Ishikawa (cell line): ENCODE results near the gene OTUD3.

Experiments
- CEBPB ChIP-seq: IDR thresholded peaks from 2 replicates; pipeline ENCODE4 v1.6.1; 2012
- CREB1 ChIP-seq: IDR thresholded peaks from 2 replicates; pipeline ENCODE4 v1.6.1; 2012; ENCODE audit warnings: low read depth
- EGR1 ChIP-seq: IDR thresholded peaks from 2 replicates; pipeline ENCODE4 v1.6.1; 2012
- EP300 ChIP-seq: IDR thresholded peaks from 2 replicates; pipeline ENCODE4 v1.6.1; 2012; ENCODE audit warnings: borderline replicate concordance
- FOXM1 ChIP-seq: IDR thresholded peaks from 2 replicates; pipeline ENCODE4 v1.6.1; 2012; ENCODE audit warnings: low read depth, borderline replicate concordance
- REST ChIP-seq: IDR thresholded peaks from 2 replicates; pipeline ENCODE4 v1.6.1; 2012; ENCODE audit warnings: low read depth, mild to moderate bottlenecking
- TAF1 ChIP-seq: IDR thresholded peaks from 2 replicates; pipeline ENCODE4 v1.6.1; 2012; ENCODE audit warnings: low read depth, mild to moderate bottlenecking
- TCF12 ChIP-seq: IDR thresholded peaks from 2 replicates; pipeline ENCODE4 v1.6.1; 2012; ENCODE audit warnings: low read depth
- TEAD4 ChIP-seq: IDR thresholded peaks from 2 replicates; pipeline ENCODE4 v1.6.1; 2012
- YY1 ChIP-seq: IDR thresholded peaks from 2 replicates; pipeline ENCODE4 v1.6.1; 2012; ENCODE audit warnings: low read depth
- ZBTB7A ChIP-seq: IDR thresholded peaks from 2 replicates; pipeline ENCODE4 v1.6.1; 2012; ENCODE audit warnings: low read depth
- TF ChIP-seq, protein P1 (sequence below): IDR thresholded peaks from 2 replicates; pipeline ENCODE4 v1.6.1; 2012

DNA sequence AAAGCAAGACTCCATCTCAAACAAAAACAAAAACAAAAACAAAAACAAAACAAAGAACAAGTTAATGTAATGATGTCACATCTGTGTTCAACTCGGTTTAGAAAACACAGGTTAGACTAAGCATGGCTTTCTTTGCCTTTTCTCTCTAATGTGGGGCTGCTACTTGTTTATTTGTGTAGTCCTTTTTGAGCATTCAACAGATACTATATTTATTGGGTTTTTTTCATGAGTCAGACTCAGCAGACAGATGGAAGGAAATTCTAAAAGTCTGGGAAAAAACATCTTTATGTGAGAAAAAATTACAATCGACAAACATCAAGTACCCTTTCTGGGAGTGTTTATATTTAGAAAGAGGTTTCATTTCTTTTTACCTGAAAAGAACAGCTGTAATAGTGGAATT, 22.3 kb upstream of the OTUD3 start:
- TF ChIP-seq EP300, result no peak
- no peak for TF ChIP-seq ZBTB7A
- TF ChIP-seq FOXM1, result no peak
- no peak for TF ChIP-seq TAF1
- TF ChIP-seq, protein P1, sequence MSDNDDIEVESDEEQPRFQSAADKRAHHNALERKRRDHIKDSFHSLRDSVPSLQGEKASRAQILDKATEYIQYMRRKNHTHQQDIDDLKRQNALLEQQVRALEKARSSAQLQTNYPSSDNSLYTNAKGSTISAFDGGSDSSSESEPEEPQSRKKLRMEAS, result no peak
- TF ChIP-seq EGR1, result no peak
- TF ChIP-seq REST, result no peak
- TF ChIP-seq CREB1, result no peak
- no peak for TF ChIP-seq TCF12
- TF ChIP-seq YY1, result no peak
- TF ChIP-seq CEBPB, result no peak
- TF ChIP-seq TEAD4, result no peak
